WERI-Rb-1 (cell line): Measurements from ENCODE around the gene LTA4H.

ENCODE experiments used
- DNase-seq: peaks from one replicate; pipeline ENCODE4 v3.0.0-alpha.2; 2020
- H3K27ac ChIP-seq: fragments of 250-450 bp; sonication (Bioruptor Pico); 2 replicates; pipeline ENCODE4 v1.5.1; 2020; ENCODE audit warnings: mild to moderate bottlenecking, moderate library complexity
- H3K27me3 ChIP-seq: fragments of 250-450 bp; sonication (Bioruptor Pico); 2 replicates; pipeline ENCODE4 v1.5.1; 2021; ENCODE audit warnings: mild to moderate bottlenecking, low read depth, moderate library complexity; ENCODE audit not compliant: insufficient read depth, severe bottlenecking
- H3K36me3 ChIP-seq: fragments of 250-450 bp; sonication (Bioruptor Pico); 2 replicates; pipeline ENCODE4 v1.5.1; 2020; ENCODE audit warnings: mild to moderate bottlenecking, moderate library complexity
- H3K4me3 ChIP-seq: 2 replicates; pipeline ENCODE4 v1.5.1; 2011; ENCODE audit warnings: low read depth, mild to moderate bottlenecking, control low read depth, low read length
- H3K9me3 ChIP-seq: fragments of 250-450 bp; sonication (Bioruptor Pico); 2 replicates; pipeline ENCODE4 v1.5.1; 2021; ENCODE audit warnings: mild to moderate bottlenecking, moderate library complexity; ENCODE audit not compliant: severe bottlenecking
- CTCF ChIP-seq: IDR thresholded peaks from 2 replicates; pipeline ENCODE4 v1.5.1; 2011; ENCODE audit warnings: low read depth, mild to moderate bottlenecking, control low read depth, inconsistent platforms, low read length

The LTA4H gene

GRCh38 chr12:96061864-96062453 lies 26.6 kb upstream of the LTA4H start:
- H3K4me3 ChIP-seq = no peak overlapping the region
- peak; percentile 78 for DNase-seq
- no peaks in the 10 kb centered on the region for H3K9me3 ChIP-seq
- H3K36me3 ChIP-seq = no peaks in the 10 kb centered on the region
- H3K27me3 ChIP-seq = no peaks in the 10 kb centered on the region
- no peak overlapping the region for H3K27ac ChIP-seq
- peak; percentile 83 for TF ChIP-seq CTCF

- Histone ChIP-seq H3K4me3 (no peak overlapping the region), H3K27me3 (no peaks in the 10 kb centered on the region), H3K36me3 (no peaks in the 10 kb centered on the region), H3K9me3 (no peaks in the 10 kb centered on the region), H3K27ac (no peak overlapping the region)
- DNase-seq = no peak
- no peak for TF ChIP-seq CTCF
These were observed 25.9 kb upstream of the LTA4H start for GRCh38 chr12:96061323-96061722.

GRCh38 chr12:96060041-96060440 lies 24.7 kb upstream of the LTA4H start:
- Histone ChIP-seq H3K27me3 (no peaks in the 10 kb centered on the region), H3K36me3 (no peaks in the 10 kb centered on the region), H3K27ac (no peak overlapping the region), H3K4me3 (no peak overlapping the region), H3K9me3 (no peaks in the 10 kb centered on the region)
- no peak for TF ChIP-seq CTCF
- DNase-seq = no peak

- TF ChIP-seq CTCF = no peak
- no peak for DNase-seq
- Histone ChIP-seq H3K27me3 (no peaks in the 10 kb centered on the region), H3K36me3 (no peaks in the 10 kb centered on the region), H3K27ac (no peak overlapping the region), H3K9me3 (no peaks in the 10 kb centered on the region), H3K4me3 (no peak overlapping the region)
These were observed 22.7 kb upstream of the LTA4H start for GRCh38 chr12:96057986-96058553.

GRCh38 chr12:96056646-96057455 lies 21.5 kb upstream of the LTA4H start:
- H3K36me3 ChIP-seq = no peaks in the 10 kb centered on the region
- H3K27me3 ChIP-seq = no peaks in the 10 kb centered on the region
- no peak for DNase-seq
- no peak overlapping the region for H3K27ac ChIP-seq
- TF ChIP-seq CTCF = no peak
- H3K9me3 ChIP-seq = no peaks in the 10 kb centered on the region
- no peak overlapping the region for H3K4me3 ChIP-seq
